Measurements from ENCODE around the gene FPGS. TPM values are rescaled to one million over a fixed set of nuclear protein-coding genes. Genes with fewer than 3 reads are reported as not detected.

Gene FPGS
- polyA plus RNA-seq, 3 donors: 21.3 to 28.5 (median 25.2) TPM

DNA sequence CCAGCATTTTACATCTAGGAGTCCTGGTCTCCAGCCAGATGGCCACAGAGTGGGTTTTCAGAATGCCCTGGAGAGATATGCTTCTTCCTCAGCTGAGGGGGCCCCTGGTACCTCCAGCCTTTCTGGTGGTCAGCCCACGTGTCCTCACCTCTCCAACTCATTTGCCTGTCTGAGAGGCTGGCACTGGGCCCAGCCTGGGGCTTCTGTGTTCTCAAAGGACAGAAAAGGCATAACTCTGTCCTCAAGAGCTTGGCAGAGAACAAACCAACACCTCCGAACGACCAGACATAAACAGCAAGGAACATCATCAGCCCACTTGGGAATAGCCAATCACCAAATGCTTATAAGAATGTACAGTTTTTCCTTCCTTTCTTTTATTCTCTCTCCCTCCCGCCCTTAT is 34.7 kb downstream of the FPGS start:
- no peak overlapping the region for H2AFZ ChIP-seq (ENCODE audit: insufficient read depth, low read depth, low read length, poor library complexity, severe bottlenecking)
- Mint-ChIP-seq H3K36me3 (peaks cover 35 to 53% of the 10 kb centered on the region in 2 donors), H3K9me3 (peaks cover 0 to 4% (median 0%) of the 10 kb centered on the region in 7 donors), H3K4me1 (peaks cover 54% of the 10 kb centered on the region), H3K27me3 (ENCODE audit: low read depth in 3 of 3) (peaks cover 2 to 6% (median 5%) of the 10 kb centered on the region in 3 donors), H3K4me3 (no peak overlapping the region), H3K27ac (peak overlapping the region in 6 of 7 donors; percentile 10 to 99 (median 98))
- TF ChIP-seq, protein P1, sequence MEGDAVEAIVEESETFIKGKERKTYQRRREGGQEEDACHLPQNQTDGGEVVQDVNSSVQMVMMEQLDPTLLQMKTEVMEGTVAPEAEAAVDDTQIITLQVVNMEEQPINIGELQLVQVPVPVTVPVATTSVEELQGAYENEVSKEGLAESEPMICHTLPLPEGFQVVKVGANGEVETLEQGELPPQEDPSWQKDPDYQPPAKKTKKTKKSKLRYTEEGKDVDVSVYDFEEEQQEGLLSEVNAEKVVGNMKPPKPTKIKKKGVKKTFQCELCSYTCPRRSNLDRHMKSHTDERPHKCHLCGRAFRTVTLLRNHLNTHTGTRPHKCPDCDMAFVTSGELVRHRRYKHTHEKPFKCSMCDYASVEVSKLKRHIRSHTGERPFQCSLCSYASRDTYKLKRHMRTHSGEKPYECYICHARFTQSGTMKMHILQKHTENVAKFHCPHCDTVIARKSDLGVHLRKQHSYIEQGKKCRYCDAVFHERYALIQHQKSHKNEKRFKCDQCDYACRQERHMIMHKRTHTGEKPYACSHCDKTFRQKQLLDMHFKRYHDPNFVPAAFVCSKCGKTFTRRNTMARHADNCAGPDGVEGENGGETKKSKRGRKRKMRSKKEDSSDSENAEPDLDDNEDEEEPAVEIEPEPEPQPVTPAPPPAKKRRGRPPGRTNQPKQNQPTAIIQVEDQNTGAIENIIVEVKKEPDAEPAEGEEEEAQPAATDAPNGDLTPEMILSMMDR (IDR thresholded peaks at IDR 0.05): no peak
- no peak for DNase-seq
- peaks cover 47% of the 10 kb centered on the region in 2 donors for H3K4me1 ChIP-seq (ENCODE audit: control insufficient read depth in 1 of 2, insufficient read depth in 2 of 2, low read length in 2 of 2)
- H3K9me3 ChIP-seq (replicated peaks in 1 of 2; ENCODE audit: control insufficient read depth in 1 of 2, insufficient read depth in 1 of 2, low read length in 2 of 2): no peaks in the 10 kb centered on the region
- H3K36me3 ChIP-seq (replicated peaks in 1 of 2; ENCODE audit: control insufficient read depth in 1 of 2, insufficient read depth in 2 of 2, low read length in 2 of 2): peaks cover 12% of the 10 kb centered on the region in 2 donors
- H3K9ac ChIP-seq (ENCODE audit: insufficient read depth, low read length, poor library complexity, severe bottlenecking): no peak overlapping the region
- WGBS (ENCODE audit: insufficient coverage): 100% methylated on average over 1 of the region's 4 CpGs
- intact Hi-C loops (cut with micrococcal nuclease): loop anchor here in 1 of 2 donors (2.0 to 5.0 kb wide), 2 partner anchors 35 to 57 kb away; partner anchors contain the start of gene FPGS
- H4K20me1 ChIP-seq (ENCODE audit: insufficient read depth, low read length): no peaks in the 10 kb centered on the region
- H3K27ac ChIP-seq (ENCODE audit: low read depth in 1 of 2, low read length in 2 of 2): no peak overlapping the region
- H3K4me3 ChIP-seq (replicated peaks in 1 of 3; ENCODE audit: low read depth in 2 of 3, low read length in 3 of 3): no peak overlapping the region
- no peak overlapping the region for H3K4me2 ChIP-seq (replicated peaks; ENCODE audit: extremely low read depth, low read length, poor library complexity, severe bottlenecking)
- no peaks in the 10 kb centered on the region for H3K27me3 ChIP-seq (ENCODE audit: control insufficient read depth in 2 of 2, insufficient read depth in 2 of 2, low read length in 2 of 2)
- H3K79me2 ChIP-seq (ENCODE audit: insufficient read depth, low read length): no peaks in the 10 kb centered on the region

DNA sequence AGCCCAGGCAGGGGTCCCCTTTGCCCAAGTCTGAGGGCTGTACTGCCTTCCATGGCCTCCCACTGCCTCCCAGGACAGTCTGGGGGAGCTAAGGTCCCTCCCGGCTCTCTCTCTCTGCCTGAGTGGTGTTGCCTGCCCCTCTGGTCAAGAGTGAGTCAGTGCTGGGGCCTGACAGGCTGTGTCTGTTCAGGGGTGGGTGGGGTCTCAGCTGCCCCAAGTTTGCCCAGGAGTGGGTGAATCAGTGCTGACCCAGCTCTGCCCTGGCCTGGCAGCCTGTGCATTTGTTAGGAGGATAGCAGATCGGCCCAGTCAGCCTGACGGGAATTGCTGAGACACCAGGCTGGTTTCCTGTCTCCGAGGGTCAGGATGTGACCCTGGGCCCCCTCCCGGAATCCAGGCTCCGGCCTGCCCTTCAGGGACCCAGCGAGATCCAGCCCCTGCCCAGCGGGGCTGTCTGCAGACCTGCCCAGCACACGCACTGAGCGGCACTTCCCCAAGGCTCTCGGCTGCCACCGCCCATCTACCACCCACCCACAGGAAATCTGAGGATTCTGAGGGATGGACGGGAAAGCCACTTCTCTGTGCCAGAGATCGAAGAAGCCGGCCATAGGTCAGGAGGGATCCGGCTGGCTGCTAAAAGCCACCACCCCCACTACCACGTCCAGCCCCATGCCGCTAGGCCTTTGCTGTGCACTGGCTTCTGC is 35.8 kb downstream of the FPGS start:
- intact Hi-C loops (cut with micrococcal nuclease): loop anchor here in 1 of 2 donors (5.0 kb wide), 1 partner anchor 36 kb away; the partner anchor contains the start of gene FPGS
- H3K9me3 ChIP-seq (replicated peaks in 1 of 2; ENCODE audit: control insufficient read depth in 1 of 2, insufficient read depth in 1 of 2, low read length in 2 of 2): no peaks in the 10 kb centered on the region
- H3K4me1 Mint-ChIP-seq: peaks cover 44% of the 10 kb centered on the region
- no peaks in the 10 kb centered on the region for H3K79me2 ChIP-seq (ENCODE audit: insufficient read depth, low read length)
- peak overlapping the region in 6 of 7 donors; percentile 57 to 99 (median 78) for H3K27ac Mint-ChIP-seq
- DNase-seq: peak; percentile 82 to 94 (median 92)
- peaks cover 38 to 39% of the 10 kb centered on the region in 2 donors for H3K4me1 ChIP-seq (ENCODE audit: control insufficient read depth in 1 of 2, insufficient read depth in 2 of 2, low read length in 2 of 2)
- H3K9me3 Mint-ChIP-seq: peaks cover 0 to 4% (median 0%) of the 10 kb centered on the region in 7 donors
- TF ChIP-seq, protein P1 (IDR thresholded peaks at IDR 0.05): no peak
- peaks cover 2 to 6% (median 5%) of the 10 kb centered on the region in 3 donors for H3K27me3 Mint-ChIP-seq (ENCODE audit: low read depth in 3 of 3)
- peak overlapping the region in 1 of 2 donors; percentile 55 for H3K27ac ChIP-seq (ENCODE audit: low read depth in 1 of 2, low read length in 2 of 2)
- no peak overlapping the region for H3K4me3 Mint-ChIP-seq
- no peak overlapping the region for H3K4me2 ChIP-seq (replicated peaks; ENCODE audit: extremely low read depth, low read length, poor library complexity, severe bottlenecking)
- no peaks in the 10 kb centered on the region for H4K20me1 ChIP-seq (ENCODE audit: insufficient read depth, low read length)
- H3K4me3 ChIP-seq (replicated peaks in 1 of 3; ENCODE audit: low read depth in 2 of 3, low read length in 3 of 3): no peak overlapping the region
- H3K36me3 ChIP-seq (replicated peaks in 1 of 2; ENCODE audit: control insufficient read depth in 1 of 2, insufficient read depth in 2 of 2, low read length in 2 of 2): peaks cover 17 to 18% of the 10 kb centered on the region in 2 donors
- WGBS (ENCODE audit: insufficient coverage): 19% methylated on average over 17 of the region's 18 CpGs
- no peak overlapping the region for H2AFZ ChIP-seq (ENCODE audit: insufficient read depth, low read depth, low read length, poor library complexity, severe bottlenecking)
- H3K9ac ChIP-seq (ENCODE audit: insufficient read depth, low read length, poor library complexity, severe bottlenecking): peak overlapping the region; percentile 38
- peaks cover 37 to 55% of the 10 kb centered on the region in 2 donors for H3K36me3 Mint-ChIP-seq
- no peaks in the 10 kb centered on the region for H3K27me3 ChIP-seq (ENCODE audit: control insufficient read depth in 2 of 2, insufficient read depth in 2 of 2, low read length in 2 of 2)

All from CD14-positive monocyte (primary cell).